OCI-LY7 (cell line): ENCODE results near the gene ARHGEF4. TPM values are rescaled to one million over a fixed set of nuclear protein-coding genes. Genes with fewer than 3 reads are reported as not detected.

ENCODE experiments used
- BruUV-seq: library from RNA; stranded (reverse); fragments of 400-500 nt; replicated peaks from 2 replicates; lab custom pipeline; 2021; lab: Mats Ljungman, UMichigan
- CTCF ChIA-PET: fragments of 300-600 bp; sonication (Branson Sonifier 250); formaldehyde crosslinking; loops from one replicate; lab custom pipeline; 2022; ENCODE audit warnings: antibody characterized with exemption; ENCODE audit not compliant: unreplicated experiment; lab: Charles Lee
- POLR2A ChIA-PET: fragments of 300-600 bp; sonication (Branson Sonifier 250); formaldehyde crosslinking; loops from one replicate; lab custom pipeline; 2022; ENCODE audit warnings: antibody characterized with exemption; lab: Charles Lee
- DNase-seq: peaks from one replicate; pipeline ENCODE4 v3.0.0-alpha.2; 2015; ENCODE audit warnings: low spot score
- H2AFZ ChIP-seq: fragments of 200-600 bp; sonication (generic), shearing (Covaris generic); 2 replicates; pipeline ENCODE4 v1.6.1; 2014; ENCODE audit warnings: mild to moderate bottlenecking, antibody characterized with exemption, low read length, moderate library complexity
- H3K27ac ChIP-seq: fragments of 200-600 bp; sonication (generic); 2 replicates; pipeline ENCODE4 v1.5.1; 2014; ENCODE audit warnings: mixed run types, low read depth, mild to moderate bottlenecking, moderate library complexity, low read length, inconsistent platforms; ENCODE audit not compliant: poor library complexity, severe bottlenecking
- H3K36me3 ChIP-seq: fragments of 200-600 bp; sonication (generic); 2 replicates; pipeline ENCODE4 v1.6.1; 2014; ENCODE audit warnings: mild to moderate bottlenecking, antibody characterized with exemption, low read length, moderate library complexity, mixed read lengths; ENCODE audit not compliant: insufficient read depth
- H3K4me1 ChIP-seq: fragments of 200-600 bp; sonication (generic); 2 replicates; pipeline ENCODE4 v1.5.1; 2014; ENCODE audit warnings: mild to moderate bottlenecking, low read length; ENCODE audit not compliant: insufficient read depth, poor library complexity, severe bottlenecking
- H3K4me2 ChIP-seq: fragments of 200-600 bp; sonication (generic); 2 replicates; pipeline ENCODE4 v1.6.1; 2014; ENCODE audit warnings: mild to moderate bottlenecking, low read length
- H3K4me3 ChIP-seq: fragments of 200-600 bp; sonication (generic); 2 replicates; pipeline ENCODE4 v1.5.1; 2014; ENCODE audit warnings: mild to moderate bottlenecking, low read depth, low read length; ENCODE audit not compliant: poor library complexity, severe bottlenecking
- H3K79me2 ChIP-seq: fragments of 200-600 bp; sonication (generic); 2 replicates; pipeline ENCODE4 v1.6.1; 2016; ENCODE audit warnings: low read depth, mild to moderate bottlenecking, low read length, moderate library complexity, mixed read lengths; ENCODE audit not compliant: insufficient read depth
- H3K9me2 ChIP-seq: fragments of 200-600 bp; sonication (generic); 2 replicates; pipeline ENCODE4 v1.6.1; 2016; ENCODE audit warnings: mild to moderate bottlenecking, low read length, mixed read lengths; ENCODE audit not compliant: insufficient read depth
- H3K9me3 ChIP-seq: fragments of 200-600 bp; sonication (generic); 2 replicates; pipeline ENCODE4 v1.6.1; 2014; ENCODE audit warnings: mild to moderate bottlenecking, mixed run types, low read length, mixed read lengths
- H4K20me1 ChIP-seq: fragments of 200-600 bp; sonication (generic); 2 replicates; pipeline ENCODE4 v1.6.1; 2014; ENCODE audit warnings: mild to moderate bottlenecking, antibody characterized with exemption, low read length, moderate library complexity, mixed read lengths; ENCODE audit not compliant: insufficient read depth
- CTCF ChIP-seq: fragments of 200-600 bp; sonication (generic); conservative IDR thresholded peaks from 2 replicates; pipeline ENCODE4 v1.5.1; 2014; ENCODE audit warnings: mild to moderate bottlenecking, antibody characterized with exemption, low read length, moderate library complexity, mixed read lengths
- EZH2phosphoT487 ChIP-seq: fragments of 200-600 bp; sonication (generic); IDR thresholded peaks from 2 replicates; pipeline ENCODE4 v1.6.1; 2018; ENCODE audit warnings: low read depth, borderline replicate concordance, mild to moderate bottlenecking, mixed run types, antibody characterized with exemption, low read length, moderate library complexity, mixed read lengths
- intact Hi-C: fragments of 100-400 bp; cut with micrococcal nuclease; formaldehyde crosslinking; loops from one replicate; pipeline ENCODE4 v1.10.0; 2022; ENCODE audit not compliant: unreplicated experiment
- total RNA-seq, 2 experiments: library from RNA; depleted of rRNA in 1 of 2; stranded (reverse); fragments of >200 nt in 1 of 2; shearing (Covaris generic) in 1 of 2; gene quantifications; 2 replicates each; pipeline ENCODE4 v1.2.3, GENCODE V29; 2014 to 2022

Gene ARHGEF4
- total RNA-seq, 2 experiments from 2014 or later: 1.1 to 1.7 TPM

GRCh38 chr2:130828461-130828860 lies 8.3 kb upstream of the ARHGEF4 start:
- Histone ChIP-seq H2AFZ (no peak overlapping the region), H3K79me2 (no peaks in the 10 kb centered on the region), H3K36me3 (no peaks in the 10 kb centered on the region), H3K4me3 (no peak overlapping the region), H3K4me2 (no peak overlapping the region), H3K27ac (no peak overlapping the region), H4K20me1 (no peaks in the 10 kb centered on the region), H3K9me3 (no peaks in the 10 kb centered on the region), H3K9me2 (no peaks in the 10 kb centered on the region), H3K4me1 (peaks cover 7% of the 10 kb centered on the region)
- intact Hi-C loops: no loop called here
- CTCF ChIA-PET: no interaction called here
- POLR2A ChIA-PET: no interaction called here
- no peak for DNase-seq
- no TSS peak for BruUV-seq
- no peak for TF ChIP-seq EZH2phosphoT487
- no peak for TF ChIP-seq CTCF

DNA sequence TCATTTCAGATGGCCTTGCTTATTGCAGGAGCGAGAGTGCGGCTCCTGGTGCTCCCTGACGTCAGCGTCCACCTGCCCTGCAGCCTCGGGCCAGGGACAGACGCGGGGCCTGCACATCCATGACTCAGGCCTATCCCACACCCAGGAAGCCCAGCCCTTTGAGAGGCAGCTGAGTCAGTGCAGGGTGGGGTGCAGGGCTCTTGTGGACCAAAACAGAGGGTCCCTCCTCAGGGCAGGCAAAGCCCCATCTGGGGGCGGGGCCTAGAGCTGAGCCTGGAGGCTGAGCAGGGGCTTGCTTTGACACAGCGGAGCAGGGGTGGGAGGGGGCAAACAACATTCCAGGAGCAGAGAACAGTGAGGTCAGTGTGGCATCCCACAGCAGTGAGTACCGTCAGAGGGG lies 7.7 kb upstream of the ARHGEF4 start:
- no peak overlapping the region for H3K4me3 ChIP-seq
- POLR2A ChIA-PET: no interaction called here
- no peak overlapping the region for H2AFZ ChIP-seq
- H4K20me1 ChIP-seq: no peaks in the 10 kb centered on the region
- no peaks in the 10 kb centered on the region for H3K9me3 ChIP-seq
- H3K4me2 ChIP-seq: no peak overlapping the region
- no peaks in the 10 kb centered on the region for H3K79me2 ChIP-seq
- H3K4me1 ChIP-seq: peaks cover 8% of the 10 kb centered on the region
- no peaks in the 10 kb centered on the region for H3K36me3 ChIP-seq
- no TSS peak for BruUV-seq
- CTCF ChIA-PET: no interaction called here
- H3K27ac ChIP-seq: no peak overlapping the region
- TF ChIP-seq CTCF (no peak), EZH2phosphoT487 (no peak)
- DNase-seq: no peak
- H3K9me2 ChIP-seq: no peaks in the 10 kb centered on the region
- intact Hi-C loops: no loop called here

- no peak for DNase-seq
- no peak overlapping the region for H2AFZ ChIP-seq
- H4K20me1 ChIP-seq: no peaks in the 10 kb centered on the region
- H3K4me1 ChIP-seq: peaks cover 16% of the 10 kb centered on the region
- H3K9me3 ChIP-seq: no peaks in the 10 kb centered on the region
- no peak overlapping the region for H3K27ac ChIP-seq
- intact Hi-C loops: no loop called here
- H3K4me2 ChIP-seq: no peak overlapping the region
- CTCF ChIA-PET: no interaction called here
- no peaks in the 10 kb centered on the region for H3K79me2 ChIP-seq
- no peaks in the 10 kb centered on the region for H3K36me3 ChIP-seq
- no peaks in the 10 kb centered on the region for H3K9me2 ChIP-seq
- BruUV-seq: no TSS peak
- TF ChIP-seq CTCF (no peak), EZH2phosphoT487 (no peak)
- POLR2A ChIA-PET: no interaction called here
- no peak overlapping the region for H3K4me3 ChIP-seq
These were observed 6.2 kb upstream of the ARHGEF4 start for GRCh38 chr2:130830538-130830937.
